GM18907 (cell line): Measurements from ENCODE around the gene UNC45B.
"Not testable (repeated sequence)": the region's sequence is repeated elsewhere in the genome, so short reads cannot be mapped to it uniquely, and the experiment has no call there.

Experiments used
- ATAC-seq: cut with Tn5 transposase; IDR thresholded peaks from one replicate; pipeline ENCODE4 v1.9.1; 2021; ENCODE audit warnings: mild to moderate bottlenecking, moderate library complexity; ENCODE audit not compliant: unreplicated experiment

UNC45B gene

DNA sequence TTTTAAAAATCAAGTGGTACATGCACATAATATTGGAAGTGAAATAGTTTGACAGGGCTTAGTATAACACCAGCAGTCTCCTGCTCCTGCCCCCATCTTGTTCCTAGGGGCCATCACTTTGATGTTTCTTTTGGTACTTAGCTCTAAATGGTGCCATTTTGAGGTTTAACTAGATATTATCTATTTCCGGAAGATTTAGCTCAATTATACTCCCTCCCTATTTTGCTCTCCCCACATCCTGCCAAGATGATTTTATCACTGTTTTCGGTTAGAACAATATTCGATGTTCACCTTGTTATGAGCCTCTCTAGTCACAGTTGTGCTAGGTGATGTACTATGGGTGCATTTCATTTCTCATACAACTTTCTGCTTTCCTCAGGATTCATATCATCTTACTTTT lies 66.6 kb downstream of the UNC45B start:
- ATAC-seq = no peak

DNA sequence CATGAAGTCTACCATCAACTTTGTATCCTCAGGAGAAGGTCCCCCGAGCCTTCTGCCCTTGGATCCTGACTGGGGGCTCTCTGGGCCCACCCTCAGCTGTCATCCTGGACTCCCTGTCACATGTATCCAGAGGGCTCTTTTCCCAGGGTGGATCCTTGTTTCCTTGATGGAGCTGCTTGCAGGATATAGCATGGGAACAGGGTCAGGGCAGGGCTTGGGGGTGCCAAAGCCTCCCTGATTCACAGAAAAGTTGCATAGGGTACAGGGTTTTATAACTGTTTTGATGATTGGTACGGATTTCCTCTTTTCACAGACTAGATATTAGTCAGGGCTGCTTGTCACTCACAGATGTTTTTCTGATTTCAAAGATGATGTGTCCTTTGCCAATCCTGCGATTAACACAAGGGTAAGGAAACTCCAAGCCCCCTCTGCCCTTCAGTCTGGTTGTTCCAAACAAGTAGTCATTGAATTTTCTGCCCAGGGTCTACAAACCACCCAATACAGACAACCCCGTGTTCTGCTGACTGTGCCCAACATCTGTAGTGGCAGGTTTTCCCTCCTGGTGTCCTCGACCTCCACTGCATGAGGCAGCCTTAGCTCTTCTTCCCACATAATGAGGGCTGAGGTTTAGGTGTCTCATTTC lies 67.1 kb downstream of the UNC45B start:
- ATAC-seq = no peak

DNA sequence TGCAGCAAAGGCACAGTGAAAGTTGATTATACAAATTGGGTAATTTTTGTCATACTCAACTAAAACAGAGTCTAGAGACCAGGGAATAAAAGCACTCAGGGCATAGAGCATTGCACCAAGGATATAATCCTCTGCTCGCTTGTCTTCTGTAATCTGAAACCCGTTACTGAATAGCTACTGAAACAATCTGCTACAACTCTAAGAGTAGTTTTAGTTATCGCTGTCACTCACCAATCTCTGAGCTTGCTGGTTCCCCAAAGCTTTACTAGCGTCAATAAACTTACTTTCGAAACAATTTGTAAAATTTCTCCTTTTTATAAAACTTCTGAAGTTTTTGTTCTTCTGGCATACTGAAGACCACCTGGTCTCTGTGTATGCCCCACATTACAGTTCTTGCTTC lies 69.5 kb downstream of the UNC45B start:
- ATAC-seq = no peak

DNA sequence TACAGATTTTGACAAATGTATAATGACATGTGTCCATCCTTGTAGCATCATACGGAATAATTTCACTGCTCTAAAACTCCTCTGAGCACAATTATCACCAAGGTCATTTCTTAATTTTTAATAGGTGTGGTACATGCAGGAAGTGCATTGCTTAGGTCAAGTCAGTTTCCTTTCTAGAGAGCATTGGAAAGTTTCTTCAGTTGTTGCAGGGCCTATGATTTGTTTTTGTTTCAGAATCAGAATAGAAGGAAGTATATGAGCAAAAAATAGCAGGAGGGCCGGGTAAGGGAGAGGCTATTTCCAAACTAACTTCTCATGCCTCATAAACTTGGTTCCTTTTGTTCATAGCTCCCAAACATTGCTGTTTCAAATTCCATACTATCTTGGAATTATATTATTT lies 71.3 kb downstream of the UNC45B start:
- no peak for ATAC-seq

DNA sequence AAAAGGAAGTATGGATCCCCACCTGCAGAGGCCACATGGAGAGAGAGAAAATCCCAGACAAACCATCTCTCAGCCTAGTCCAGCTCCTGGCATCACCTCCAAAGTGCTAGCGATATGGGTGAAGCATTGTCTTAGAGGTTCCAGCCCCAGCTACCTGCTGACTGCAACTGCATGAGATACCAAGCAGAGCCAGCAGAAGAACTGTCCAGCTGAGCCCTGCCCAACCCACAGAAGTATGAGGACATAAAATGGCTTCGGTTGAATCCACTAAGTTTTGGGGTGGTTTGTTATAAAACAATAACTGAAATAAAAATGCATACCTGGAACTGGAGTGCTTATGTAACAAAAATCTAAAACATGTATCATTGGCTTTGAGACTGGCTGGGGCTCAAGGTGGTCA lies 74.8 kb downstream of the UNC45B start:
- ATAC-seq = no peak

DNA sequence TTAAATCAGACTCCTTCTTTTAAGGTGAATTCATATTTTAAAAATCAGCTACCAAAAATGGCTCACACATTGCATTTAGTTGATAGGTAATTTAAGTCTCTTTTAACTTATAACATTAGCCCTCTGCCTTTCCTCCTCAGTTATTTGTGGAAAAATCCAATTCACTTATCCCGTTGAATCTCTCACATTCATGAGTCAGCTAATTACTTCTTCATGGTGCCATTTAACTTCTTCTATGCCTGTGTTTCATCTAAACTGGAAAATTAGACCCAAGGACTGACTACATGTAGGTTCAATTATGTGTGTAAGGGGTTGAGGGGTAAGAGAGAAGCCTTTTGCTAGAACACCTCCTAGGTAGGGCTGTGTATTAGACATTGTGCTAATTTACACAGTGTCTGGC lies 76.8 kb downstream of the UNC45B start:
- no peak for ATAC-seq

DNA sequence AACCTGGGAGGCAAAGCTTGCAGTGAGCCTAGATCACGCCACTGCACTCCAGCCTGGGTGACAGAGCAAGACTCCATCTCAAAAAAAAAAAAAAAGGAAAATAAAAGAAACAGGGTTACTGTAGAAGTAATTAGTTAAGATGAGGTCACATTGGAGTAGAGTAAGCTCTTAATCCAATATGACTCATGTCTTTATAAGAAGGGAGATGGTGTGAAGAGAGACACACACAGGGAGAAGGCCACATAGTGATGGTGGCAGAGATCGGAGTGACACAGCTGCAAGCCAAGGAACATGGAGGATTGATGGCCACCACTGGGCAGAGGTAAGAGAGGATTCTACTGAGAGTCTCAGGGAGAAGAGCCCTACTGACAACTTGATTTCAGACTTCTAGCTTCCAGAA lies 79.9 kb downstream of the UNC45B start:
- ATAC-seq = no peak

DNA sequence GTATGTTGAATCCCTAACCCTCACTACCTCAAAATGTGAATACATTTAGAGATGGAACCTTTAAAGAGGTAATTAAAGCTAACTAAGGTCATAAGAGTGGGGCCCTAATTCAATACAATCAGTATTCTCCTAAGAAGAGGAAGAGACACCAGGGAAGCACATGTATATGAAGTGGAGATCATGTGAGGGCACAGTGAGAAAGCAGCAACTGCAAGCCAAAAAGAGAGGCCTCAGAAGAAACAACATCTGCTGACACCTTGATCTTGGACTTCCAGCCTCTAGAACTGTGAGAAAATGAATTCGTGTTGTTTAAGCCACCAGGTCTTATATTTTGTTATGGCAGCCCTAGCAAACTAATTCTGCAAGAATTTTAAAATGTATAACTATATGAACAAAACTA lies 82.0 kb downstream of the UNC45B start:
- ATAC-seq = no peak

DNA sequence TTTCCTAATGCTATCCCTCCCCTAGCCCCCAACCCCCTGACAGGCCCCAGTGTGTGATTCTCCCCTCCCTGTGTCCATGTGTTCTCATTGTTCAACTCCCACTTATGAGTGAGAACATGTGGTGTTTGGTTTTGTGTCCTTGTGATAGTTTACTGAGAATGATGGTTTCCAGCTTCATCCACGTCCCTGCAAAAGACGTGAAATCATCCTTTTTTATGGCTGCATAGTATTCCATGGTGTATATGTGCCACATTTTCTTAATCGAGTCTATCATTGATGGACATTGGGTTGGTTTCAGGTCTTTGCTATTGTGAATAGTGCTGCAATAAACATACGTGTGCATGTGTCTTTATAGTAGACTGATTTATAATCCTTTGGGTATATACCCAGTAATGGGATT lies 86.7 kb downstream of the UNC45B start:
- ATAC-seq = not testable (repeated sequence)

DNA sequence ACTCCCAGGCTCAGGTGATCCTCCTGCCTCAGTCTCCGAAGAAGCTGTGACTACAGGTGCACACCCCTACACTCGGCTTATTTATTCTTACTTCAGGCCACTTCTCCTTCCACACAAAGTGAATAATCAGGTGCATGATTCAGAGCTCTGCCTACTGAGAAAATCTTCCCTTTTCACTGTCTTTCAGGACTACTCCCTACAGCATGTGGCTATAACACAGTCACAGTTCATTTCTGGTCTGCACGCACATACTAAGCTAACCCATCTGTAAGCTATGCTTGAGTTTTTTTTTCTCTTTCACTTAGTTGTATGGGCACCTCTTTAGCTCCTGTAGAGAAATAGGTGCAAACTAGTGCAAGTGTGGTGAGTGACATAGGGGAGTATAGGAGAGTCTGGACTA lies 87.7 kb downstream of the UNC45B start:
- ATAC-seq = no peak

DNA sequence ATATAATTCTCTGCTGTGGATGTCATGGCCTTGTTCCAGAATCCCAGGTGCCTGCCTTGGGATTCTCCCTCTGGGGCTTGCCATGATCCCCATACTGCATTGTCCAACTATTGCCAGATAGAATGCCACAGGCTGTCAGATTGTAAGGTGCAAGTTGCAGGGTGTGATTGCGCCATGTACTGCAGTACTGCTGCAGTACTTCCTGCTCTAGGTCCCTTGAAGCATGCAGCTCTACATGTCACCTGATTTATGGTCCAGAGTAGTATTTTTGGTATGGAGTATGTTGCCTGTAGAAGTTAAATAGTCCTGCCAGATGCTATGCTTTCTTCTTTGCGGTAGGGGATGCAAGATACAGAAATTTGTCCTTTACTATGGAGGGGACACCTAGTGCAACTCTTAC lies 88.3 kb downstream of the UNC45B start:
- ATAC-seq = no peak

DNA sequence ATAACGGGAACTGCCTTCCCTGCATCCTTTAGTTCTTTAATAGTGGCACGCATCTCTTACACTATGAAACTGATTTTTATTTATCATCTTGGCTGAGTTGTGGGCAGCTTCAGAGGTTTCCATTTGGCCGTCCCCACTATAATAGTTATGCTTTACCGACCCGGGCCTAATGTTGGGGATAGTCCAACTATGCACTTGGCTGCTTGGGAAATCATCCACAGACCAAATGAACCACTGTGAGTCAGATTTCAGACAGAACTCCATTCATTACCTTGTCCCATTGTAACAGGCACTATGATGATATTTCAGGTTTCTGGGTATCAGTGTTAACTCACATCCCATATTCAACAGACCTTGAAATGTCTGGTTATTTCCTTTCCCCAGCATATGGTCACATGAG lies 89.2 kb downstream of the UNC45B start:
- no peak for ATAC-seq

DNA sequence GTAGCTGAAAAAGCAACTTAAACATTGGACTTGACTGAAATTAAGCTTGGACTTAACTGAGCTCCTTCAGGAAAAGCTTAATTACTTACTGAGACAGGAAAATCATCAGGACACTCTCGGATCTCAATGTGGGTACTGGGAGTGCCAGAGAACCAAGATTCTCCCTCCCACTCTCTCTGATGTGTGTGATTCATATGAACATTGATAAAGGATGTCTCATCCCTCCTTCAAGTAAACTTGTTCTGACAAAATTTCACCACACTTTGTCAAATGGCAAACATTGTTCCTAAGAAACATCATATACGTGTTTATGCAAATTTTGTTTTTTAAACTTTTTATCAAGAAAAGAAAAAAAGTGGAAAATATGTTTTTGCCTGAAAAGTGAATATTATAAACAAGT lies 91.2 kb downstream of the UNC45B start:
- no peak for ATAC-seq
